Measurements from ENCODE around the gene PDE1C. TPM values are rescaled to one million over a fixed set of nuclear protein-coding genes. Genes with fewer than 3 reads are reported as not detected.
"Not testable (repeated sequence)": the region's sequence is repeated elsewhere in the genome, so short reads cannot be mapped to it uniquely, and the experiment has no call there.

Gene PDE1C
- total and polyA plus RNA-seq, 2 donors, result 2.4 to 3.1 TPM

- 95% methylated on average over 2 of the region's 2 CpGs for WGBS
Measured at GRCh38 chr7:31852462-31852861, 217.7 kb downstream of the PDE1C start.

GRCh38 chr7:31851119-31851518 is 219.1 kb downstream of the PDE1C start:
- no peak overlapping the region for H3K27ac ChIP-seq (ENCODE audit: low read depth in 1 of 2, low read length in 1 of 2)
- DNase-seq (ENCODE audit: low read depth in 6 of 9, low spot score in 9 of 9), result no peak
- no peaks in the 10 kb centered on the region for H3K9me3 ChIP-seq (ENCODE audit: control insufficient read depth in 2 of 2, insufficient read depth in 1 of 2, low read length in 1 of 2)
- no peaks in the 10 kb centered on the region for H3K27me3 ChIP-seq (ENCODE audit: control insufficient read depth in 2 of 2, insufficient read depth in 1 of 2, low read length in 1 of 2)
- H3K36me3 ChIP-seq (ENCODE audit: control insufficient read depth in 2 of 2, insufficient read depth in 2 of 2, low read length in 1 of 2), result no peaks in the 10 kb centered on the region
- WGBS, result 88% methylated on average over 2 of the region's 2 CpGs
- no peak overlapping the region for H3K4me3 ChIP-seq (ENCODE audit: low read length in 2 of 2)
- H3K4me1 ChIP-seq (ENCODE audit: control insufficient read depth in 2 of 2, insufficient read depth in 2 of 2, low read length in 2 of 2), result no peaks in the 10 kb centered on the region

More at GRCh38 chr7:31852462-31852861, 217.7 kb downstream of the PDE1C start:
- DNase-seq (ENCODE audit: low read depth in 6 of 9, low spot score in 9 of 9), result no peak
- Histone ChIP-seq H3K27ac (ENCODE audit: low read depth in 1 of 2, low read length in 1 of 2) (no peak overlapping the region), H3K9me3 (ENCODE audit: control insufficient read depth in 2 of 2, insufficient read depth in 1 of 2, low read length in 1 of 2) (no peaks in the 10 kb centered on the region), H3K4me1 (ENCODE audit: control insufficient read depth in 2 of 2, insufficient read depth in 2 of 2, low read length in 2 of 2) (no peaks in the 10 kb centered on the region), H3K4me3 (ENCODE audit: low read length in 2 of 2) (no peak overlapping the region), H3K27me3 (ENCODE audit: control insufficient read depth in 2 of 2, insufficient read depth in 1 of 2, low read length in 1 of 2) (no peaks in the 10 kb centered on the region), H3K36me3 (ENCODE audit: control insufficient read depth in 2 of 2, insufficient read depth in 2 of 2, low read length in 1 of 2) (no peaks in the 10 kb centered on the region)

GRCh38 chr7:31850601-31851000 is 219.6 kb downstream of the PDE1C start:
- DNase-seq (ENCODE audit: low read depth in 6 of 9, low spot score in 9 of 9), result no peak
- Histone ChIP-seq H3K36me3 (ENCODE audit: control insufficient read depth in 2 of 2, insufficient read depth in 2 of 2, low read length in 1 of 2) (no peaks in the 10 kb centered on the region), H3K9me3 (ENCODE audit: control insufficient read depth in 2 of 2, insufficient read depth in 1 of 2, low read length in 1 of 2) (no peaks in the 10 kb centered on the region), H3K4me3 (ENCODE audit: low read length in 2 of 2) (no peak overlapping the region), H3K27ac (ENCODE audit: low read depth in 1 of 2, low read length in 1 of 2) (no peak overlapping the region), H3K4me1 (ENCODE audit: control insufficient read depth in 2 of 2, insufficient read depth in 2 of 2, low read length in 2 of 2) (no peaks in the 10 kb centered on the region), H3K27me3 (ENCODE audit: control insufficient read depth in 2 of 2, insufficient read depth in 1 of 2, low read length in 1 of 2) (no peaks in the 10 kb centered on the region)
- 94% methylated on average over 4 of the region's 4 CpGs for WGBS

GRCh38 chr7:31850066-31850465 is 220.1 kb downstream of the PDE1C start:
- Histone ChIP-seq H3K9me3 (ENCODE audit: control insufficient read depth in 2 of 2, insufficient read depth in 1 of 2, low read length in 1 of 2) (no peaks in the 10 kb centered on the region), H3K4me1 (ENCODE audit: control insufficient read depth in 2 of 2, insufficient read depth in 2 of 2, low read length in 2 of 2) (no peaks in the 10 kb centered on the region), H3K27me3 (ENCODE audit: control insufficient read depth in 2 of 2, insufficient read depth in 1 of 2, low read length in 1 of 2) (no peaks in the 10 kb centered on the region), H3K36me3 (ENCODE audit: control insufficient read depth in 2 of 2, insufficient read depth in 2 of 2, low read length in 1 of 2) (no peaks in the 10 kb centered on the region), H3K27ac (ENCODE audit: low read depth in 1 of 2, low read length in 1 of 2) (no peak overlapping the region), H3K4me3 (ENCODE audit: low read length in 2 of 2) (no peak overlapping the region)
- WGBS, result 94% methylated on average over 5 of the region's 5 CpGs
- DNase-seq (ENCODE audit: low read depth in 6 of 9, low spot score in 9 of 9), result no peak

GRCh38 chr7:31835471-31835870 is 234.7 kb downstream of the PDE1C start:
- DNase-seq (ENCODE audit: low read depth in 6 of 9, low spot score in 9 of 9), result no peak
- WGBS, result 93% methylated on average over 4 of the region's 4 CpGs

GRCh38 chr7:31833625-31834024 is 236.6 kb downstream of the PDE1C start:
- not testable (repeated sequence) for H3K36me3 ChIP-seq (ENCODE audit: control insufficient read depth in 2 of 2, insufficient read depth in 2 of 2, low read length in 1 of 2); H3K27me3 ChIP-seq (ENCODE audit: control insufficient read depth in 2 of 2, insufficient read depth in 1 of 2, low read length in 1 of 2); H3K9me3 ChIP-seq (ENCODE audit: control insufficient read depth in 2 of 2, insufficient read depth in 1 of 2, low read length in 1 of 2); H3K27ac ChIP-seq (ENCODE audit: low read depth in 1 of 2, low read length in 1 of 2); H3K4me1 ChIP-seq (ENCODE audit: control insufficient read depth in 2 of 2, insufficient read depth in 2 of 2, low read length in 2 of 2); DNase-seq (ENCODE audit: low read depth in 6 of 9, low spot score in 9 of 9); H3K4me3 ChIP-seq (ENCODE audit: low read length in 2 of 2)
- WGBS, result 82% methylated on average over 3 of the region's 3 CpGs

More at GRCh38 chr7:31835471-31835870, 234.7 kb downstream of the PDE1C start:
- Histone ChIP-seq H3K36me3 (ENCODE audit: control insufficient read depth in 2 of 2, insufficient read depth in 2 of 2, low read length in 1 of 2) (no peaks in the 10 kb centered on the region), H3K27me3 (ENCODE audit: control insufficient read depth in 2 of 2, insufficient read depth in 1 of 2, low read length in 1 of 2) (no peaks in the 10 kb centered on the region), H3K9me3 (ENCODE audit: control insufficient read depth in 2 of 2, insufficient read depth in 1 of 2, low read length in 1 of 2) (no peaks in the 10 kb centered on the region), H3K4me1 (ENCODE audit: control insufficient read depth in 2 of 2, insufficient read depth in 2 of 2, low read length in 2 of 2) (no peaks in the 10 kb centered on the region), H3K4me3 (ENCODE audit: low read length in 2 of 2) (no peak overlapping the region), H3K27ac (ENCODE audit: low read depth in 1 of 2, low read length in 1 of 2) (no peak overlapping the region)

GRCh38 chr7:31828520-31828919 is 241.7 kb downstream of the PDE1C start:
- H3K4me1 ChIP-seq (ENCODE audit: control insufficient read depth in 2 of 2, insufficient read depth in 2 of 2, low read length in 2 of 2), result no peaks in the 10 kb centered on the region
- no peaks in the 10 kb centered on the region for H3K36me3 ChIP-seq (ENCODE audit: control insufficient read depth in 2 of 2, insufficient read depth in 2 of 2, low read length in 1 of 2)
- no peaks in the 10 kb centered on the region for H3K27me3 ChIP-seq (ENCODE audit: control insufficient read depth in 2 of 2, insufficient read depth in 1 of 2, low read length in 1 of 2)
- H3K9me3 ChIP-seq (ENCODE audit: control insufficient read depth in 2 of 2, insufficient read depth in 1 of 2, low read length in 1 of 2), result no peaks in the 10 kb centered on the region
- no peak overlapping the region for H3K27ac ChIP-seq (ENCODE audit: low read depth in 1 of 2, low read length in 1 of 2)
- no peak overlapping the region for H3K4me3 ChIP-seq (ENCODE audit: low read length in 2 of 2)
- no peak for DNase-seq (ENCODE audit: low read depth in 6 of 9, low spot score in 9 of 9)

GRCh38 chr7:31825576-31825975 is 244.6 kb downstream of the PDE1C start:
- Histone ChIP-seq H3K9me3 (ENCODE audit: control insufficient read depth in 2 of 2, insufficient read depth in 1 of 2, low read length in 1 of 2) (no peaks in the 10 kb centered on the region), H3K36me3 (ENCODE audit: control insufficient read depth in 2 of 2, insufficient read depth in 2 of 2, low read length in 1 of 2) (no peaks in the 10 kb centered on the region), H3K4me3 (ENCODE audit: low read length in 2 of 2) (no peak overlapping the region), H3K27me3 (ENCODE audit: control insufficient read depth in 2 of 2, insufficient read depth in 1 of 2, low read length in 1 of 2) (no peaks in the 10 kb centered on the region), H3K4me1 (ENCODE audit: control insufficient read depth in 2 of 2, insufficient read depth in 2 of 2, low read length in 2 of 2) (no peaks in the 10 kb centered on the region), H3K27ac (ENCODE audit: low read depth in 1 of 2, low read length in 1 of 2) (no peak overlapping the region)
- DNase-seq (ENCODE audit: low read depth in 6 of 9, low spot score in 9 of 9), result no peak

- Histone ChIP-seq H3K9me3 (ENCODE audit: control insufficient read depth in 2 of 2, insufficient read depth in 1 of 2, low read length in 1 of 2) (no peaks in the 10 kb centered on the region), H3K36me3 (ENCODE audit: control insufficient read depth in 2 of 2, insufficient read depth in 2 of 2, low read length in 1 of 2) (no peaks in the 10 kb centered on the region), H3K4me1 (ENCODE audit: control insufficient read depth in 2 of 2, insufficient read depth in 2 of 2, low read length in 2 of 2) (no peaks in the 10 kb centered on the region), H3K27me3 (ENCODE audit: control insufficient read depth in 2 of 2, insufficient read depth in 1 of 2, low read length in 1 of 2) (no peaks in the 10 kb centered on the region), H3K4me3 (ENCODE audit: low read length in 2 of 2) (no peak overlapping the region), H3K27ac (ENCODE audit: low read depth in 1 of 2, low read length in 1 of 2) (no peak overlapping the region)
- WGBS, result 95% methylated on average over 5 of the region's 5 CpGs
- DNase-seq (ENCODE audit: low read depth in 6 of 9, low spot score in 9 of 9), result no peak
Measured at GRCh38 chr7:31819031-31819430, 251.2 kb downstream of the PDE1C start.

GRCh38 chr7:31816810-31817209 is 253.4 kb downstream of the PDE1C start:
- WGBS, result 74% methylated on average over 5 of the region's 5 CpGs
- no peak overlapping the region for H3K27ac ChIP-seq (ENCODE audit: low read depth in 1 of 2, low read length in 1 of 2)
- no peak for DNase-seq (ENCODE audit: low read depth in 6 of 9, low spot score in 9 of 9)
- no peaks in the 10 kb centered on the region for H3K27me3 ChIP-seq (ENCODE audit: control insufficient read depth in 2 of 2, insufficient read depth in 1 of 2, low read length in 1 of 2)
- H3K9me3 ChIP-seq (ENCODE audit: control insufficient read depth in 2 of 2, insufficient read depth in 1 of 2, low read length in 1 of 2), result no peaks in the 10 kb centered on the region
- H3K4me1 ChIP-seq (ENCODE audit: control insufficient read depth in 2 of 2, insufficient read depth in 2 of 2, low read length in 2 of 2), result no peaks in the 10 kb centered on the region
- no peaks in the 10 kb centered on the region for H3K36me3 ChIP-seq (ENCODE audit: control insufficient read depth in 2 of 2, insufficient read depth in 2 of 2, low read length in 1 of 2)
- no peak overlapping the region for H3K4me3 ChIP-seq (ENCODE audit: low read length in 2 of 2)
